K562 (cell line): Measurements from ENCODE around the gene NDUFAF3. TPM values are rescaled to one million over a fixed set of nuclear protein-coding genes. Genes with fewer than 3 reads are reported as not detected.

Source experiments
- ARID3B ChIP-seq: fragments of 250-450 bp; sonication (Bioruptor Pico); IDR thresholded peaks from 2 replicates; pipeline ENCODE4 v1.4.0; 2020; ENCODE audit warnings: borderline replicate concordance
- BCOR ChIP-seq: fragments of 450-650 bp; IDR thresholded peaks from 2 replicates; pipeline ENCODE4 v1.6.1; 2016
- CC2D1A ChIP-seq: fragments of 450-650 bp; IDR thresholded peaks from 2 replicates; pipeline ENCODE4 v1.6.1; 2017; ENCODE audit warnings: mild to moderate bottlenecking
- ELF2 ChIP-seq: fragments of 250-450 bp; sonication (Bioruptor Pico); IDR thresholded peaks from 2 replicates; pipeline ENCODE4 v1.5.0; 2021; ENCODE audit warnings: mild to moderate bottlenecking
- EP400 ChIP-seq: fragments of 450-650 bp; IDR thresholded peaks from 2 replicates; pipeline ENCODE4 v1.6.1; 2017; ENCODE audit warnings: antibody characterized with exemption, mild to moderate bottlenecking, moderate library complexity
- HDAC1 ChIP-seq, 2 experiments: fragments of 450-650 bp; IDR thresholded peaks; 2 replicates each; pipeline ENCODE4 v1.6.1; 2016 to 2017; ENCODE audit warnings: inconsistent platforms in 1 of 2, mild to moderate bottlenecking in 1 of 2, moderate library complexity in 1 of 2
- HDAC2 ChIP-seq: fragments of 450-650 bp; IDR thresholded peaks from 2 replicates; pipeline ENCODE4 v1.6.1; 2016; ENCODE audit warnings: mild to moderate bottlenecking
- HMBOX1 ChIP-seq: sonication (generic); IDR thresholded peaks from 2 replicates; pipeline ENCODE4 v1.6.1; 2016
- L3MBTL2 ChIP-seq: fragments of 450-650 bp; IDR thresholded peaks from 2 replicates; pipeline ENCODE4 v1.6.1; 2016; ENCODE audit warnings: mild to moderate bottlenecking, moderate library complexity
- MBD2 ChIP-seq: sonication (generic); IDR thresholded peaks from 2 replicates; pipeline ENCODE4 v1.6.1; 2016; ENCODE audit warnings: low read depth, borderline replicate concordance
- MTA3 ChIP-seq: fragments of 450-650 bp; formaldehyde crosslinking; IDR thresholded peaks from 2 replicates; pipeline ENCODE4 v1.6.1; 2017; ENCODE audit warnings: mild to moderate bottlenecking, borderline replicate concordance
- PHF8 ChIP-seq: fragments of 200-600 bp; sonication (generic); IDR thresholded peaks from 2 replicates; pipeline ENCODE4 v1.6.1; 2012; ENCODE audit warnings: mixed run types, mild to moderate bottlenecking, inconsistent platforms, low read length, moderate library complexity, borderline replicate concordance
- POLR2A ChIP-seq: fragments of 450-650 bp; conservative IDR thresholded peaks from 2 replicates; pipeline ENCODE4 v1.6.1; 2016
- POLR2AphosphoS5 ChIP-seq: IDR thresholded peaks from 2 replicates; pipeline ENCODE4 v1.6.1; 2011; ENCODE audit warnings: mild to moderate bottlenecking, low read depth, low read length, moderate library complexity; ENCODE audit not compliant: control insufficient read depth, insufficient read depth
- RBM17 ChIP-seq: fragments of 200-400 bp; formaldehyde crosslinking; IDR thresholded peaks from 2 replicates; pipeline ENCODE4 v1.6.1; 2017; ENCODE audit warnings: low read depth, mild to moderate bottlenecking, low read length, borderline replicate concordance
- SMARCC2 ChIP-seq: fragments of 450-650 bp; IDR thresholded peaks from 2 replicates; pipeline ENCODE4 v1.6.1; 2017; ENCODE audit warnings: antibody characterized with exemption, moderate library complexity, mild to moderate bottlenecking, low read depth
- ZBTB11 ChIP-seq, 3 experiments: fragments of 200-800 bp in 1 of 3; fragments of 250-450 bp in 1 of 3; fragments of 450-650 bp in 1 of 3; sonication (Bioruptor Pico) in 1 of 3; sonication (Bioruptor generic) in 1 of 3; formaldehyde crosslinking in 1 of 3; IDR thresholded peaks; 2 replicates each; pipeline versions ENCODE4 v1.6.1 to v1.8.0; 2016 to 2022; ENCODE audit warnings: mild to moderate bottlenecking in 2 of 3, missing genetic modification characterization in 2 of 3, missing compliant biosample characterization in 1 of 3, moderate library complexity in 1 of 3
- ZFX ChIP-seq: sonication (generic); formaldehyde crosslinking; IDR thresholded peaks from 2 replicates; pipeline ENCODE4 v1.8.0; 2022; ENCODE audit warnings: mild to moderate bottlenecking, missing genetic modification reagents, moderate library complexity
- ZNF184 ChIP-seq: sonication (generic); formaldehyde crosslinking; IDR thresholded peaks from 2 replicates; pipeline ENCODE4 v1.5.0; 2020; ENCODE audit warnings: missing genetic modification reagents
- ZNF280B ChIP-seq: fragments of 250-450 bp; sonication (Bioruptor Pico); IDR thresholded peaks from 2 replicates; pipeline ENCODE4 v1.5.1; 2021; ENCODE audit warnings: mild to moderate bottlenecking
- ZSCAN29 ChIP-seq: fragments of 450-650 bp; IDR thresholded peaks from 2 replicates; pipeline ENCODE4 v1.6.1; 2017
- polyA plus RNA-seq, 8 experiments: library from polyadenylated mRNA; depleted of rRNA in 4 of 8; stranded (reverse) in 5 of 8; unstranded in 3 of 8; fragments of >200 nt; fragmentation: Nextera tagmentation in 2 of 8; fragmentation: Illumina TruSeq in 1 of 8; extraction: Ambion mirVana in 2 of 8; extraction: Trizol in 1 of 8; gene quantifications; 2 replicates each; pipeline versions ENCODE4 v1.2.1 to v1.2.3, GENCODE V29; 2011 to 2014; ENCODE audit warnings: inconsistent platforms in 1 of 8, missing spikeins in 1 of 8
- total RNA-seq, 7 experiments: library from RNA; depleted of rRNA in 6 of 7; stranded (reverse); fragments of >200 nt in 6 of 7; fragmentation: Illumina TruSeq in 2 of 7; extraction: Trizol in 2 of 7; gene quantifications; 2 replicates each; pipeline versions ENCODE4 v1.2.1 to v1.2.3, GENCODE V29; 2011 to 2021; ENCODE audit warnings: low replicate concordance in 1 of 7

NDUFAF3 gene
- total and polyA plus RNA-seq, 9 of the 15 experiments (the other 6 are each of a cell fraction or from before 2014, with no cell fraction given), result 17.0 to 127 (median 36.3) TPM

GRCh38 chr3:48989126-48989795 lies 32.7 kb upstream of the NDUFAF3 start (continued):
- peak in 1 of 2 experiments; percentile 56; a peak in 1 of 4 replicates for TF ChIP-seq HDAC1 (IDR thresholded peaks at IDR 0.05)
- TF ChIP-seq ZSCAN29, result peak; percentile 43; the same call in 1 of the 2 replicates
- no peak for TF ChIP-seq ELF2 (CRISPR knock-in tag)
- TF ChIP-seq L3MBTL2, result peak; percentile 58; the same call in 1 of the 2 replicates
- no peak for TF ChIP-seq ZNF184 (CRISPR knock-in tag)
- TF ChIP-seq ARID3B (CRISPR knock-in tag), result no peak
- TF ChIP-seq RBM17, result no peak
- TF ChIP-seq ZNF280B (CRISPR knock-in tag), result no peak
- TF ChIP-seq MBD2, result 0 out of 2 replicates have a peak, but pooled peaks have one; percentile 45
- TF ChIP-seq BCOR, result 0 out of 2 replicates have a peak, but pooled peaks have one; percentile 27
- TF ChIP-seq EP400, result 0 out of 2 replicates have a peak, but pooled peaks have one; percentile 69
- TF ChIP-seq HMBOX1, result no peak
- 0 out of 2 replicates have a peak, but pooled peaks have one; percentile 77 for TF ChIP-seq SMARCC2
- TF ChIP-seq HDAC2, result peak; percentile 59; the same call in 1 of the 2 replicates
- TF ChIP-seq PHF8, result peak; percentile 49; the same call in 1 of the 2 replicates
- TF ChIP-seq CC2D1A, result no peak
- peak; percentile 67; the same call in 1 of the 2 replicates for TF ChIP-seq MTA3
- 0 out of 6 replicates have a peak, but pooled peaks of 1 of the 3 experiments have one; percentile 22 for TF ChIP-seq ZBTB11 (CRISPR knock-in tag; IDR thresholded peaks at IDR 0.05)
- TF ChIP-seq POLR2A, result peak; percentile 54; the same call in 1 of the 2 replicates
- peak; percentile 43; the same call in 1 of the 2 replicates for TF ChIP-seq POLR2AphosphoS5
- 0 out of 2 replicates have a peak, but pooled peaks have one; percentile 33 for TF ChIP-seq ZFX (CRISPR knock-in tag)
